Measurements from ENCODE around the gene NEGR1. TPM values are rescaled to one million over a fixed set of nuclear protein-coding genes. Genes with fewer than 3 reads are reported as not detected.

NEGR1 gene
- total RNA-seq, 1 experiment from 2014 or later, result 19.2 TPM

- BruUV-seq (replicated peaks), result no TSS peak
- Mint-ChIP-seq H3K36me3 (ENCODE audit: insufficient read depth, unreplicated experiment) (no peaks in the 10 kb centered on the region), H3K4me1 (ENCODE audit: low read depth, unreplicated experiment) (no peaks in the 10 kb centered on the region), H3K27ac (ENCODE audit: unreplicated experiment) (no peak overlapping the region), H3K27me3 (ENCODE audit: unreplicated experiment) (no peaks in the 10 kb centered on the region), H3K9me3 (ENCODE audit: low read depth, unreplicated experiment) (no peaks in the 10 kb centered on the region), H3K4me3 (ENCODE audit: low read depth, unreplicated experiment) (no peak overlapping the region)
- intact Hi-C loops (cut with micrococcal nuclease; ENCODE audit: unreplicated experiment), result no loop called here
- no peak for TF ChIP-seq CTCF (IDR thresholded peaks at IDR 0.05; ENCODE audit: unreplicated experiment)
- CTCF ChIA-PET, result interaction anchor here (0.6 kb wide), 1 partner anchor 10 kb away, joined by 3 read pairs; no protein-coding TSS in a partner anchor
- no peak for DNase-seq
Measured at GRCh38 chr1:72060466-72061245, 221.7 kb downstream of the NEGR1 start.

- Mint-ChIP-seq H3K36me3 (ENCODE audit: insufficient read depth, unreplicated experiment) (no peaks in the 10 kb centered on the region), H3K9me3 (ENCODE audit: low read depth, unreplicated experiment) (no peaks in the 10 kb centered on the region), H3K4me1 (ENCODE audit: low read depth, unreplicated experiment) (no peaks in the 10 kb centered on the region), H3K27me3 (ENCODE audit: unreplicated experiment) (no peaks in the 10 kb centered on the region), H3K4me3 (ENCODE audit: low read depth, unreplicated experiment) (no peak overlapping the region), H3K27ac (ENCODE audit: unreplicated experiment) (no peak overlapping the region)
- no peak for TF ChIP-seq CTCF (IDR thresholded peaks at IDR 0.05; ENCODE audit: unreplicated experiment)
- CTCF ChIA-PET, result interaction anchor here (0.6 kb wide), 1 partner anchor 19 kb away, joined by 3 read pairs; no protein-coding TSS in a partner anchor
- no peak for DNase-seq
- intact Hi-C loops (cut with micrococcal nuclease; ENCODE audit: unreplicated experiment), result no loop called here
- no TSS peak for BruUV-seq (replicated peaks)
Measured at GRCh38 chr1:72056516-72056915, 225.8 kb downstream of the NEGR1 start.

- CTCF ChIA-PET, result no interaction called here
- no TSS peak for BruUV-seq (replicated peaks)
Measured at GRCh38 chr1:72051538-72051937, 230.8 kb downstream of the NEGR1 start.

GRCh38 chr1:72050551-72050950, 231.8 kb downstream of the NEGR1 start:
- Mint-ChIP-seq H3K27me3 (ENCODE audit: unreplicated experiment) (no peaks in the 10 kb centered on the region), H3K4me3 (ENCODE audit: low read depth, unreplicated experiment) (no peak overlapping the region), H3K4me1 (ENCODE audit: low read depth, unreplicated experiment) (no peaks in the 10 kb centered on the region), H3K27ac (ENCODE audit: unreplicated experiment) (no peak overlapping the region), H3K9me3 (ENCODE audit: low read depth, unreplicated experiment) (peaks cover 3% of the 10 kb centered on the region), H3K36me3 (ENCODE audit: insufficient read depth, unreplicated experiment) (no peaks in the 10 kb centered on the region)
- TF ChIP-seq CTCF (IDR thresholded peaks at IDR 0.05; ENCODE audit: unreplicated experiment), result no peak
- DNase-seq, result no peak
- CTCF ChIA-PET, result no interaction called here
- intact Hi-C loops (cut with micrococcal nuclease; ENCODE audit: unreplicated experiment), result no loop called here
- no TSS peak for BruUV-seq (replicated peaks)

More at GRCh38 chr1:72051538-72051937, 230.8 kb downstream of the NEGR1 start:
- TF ChIP-seq CTCF (IDR thresholded peaks at IDR 0.05; ENCODE audit: unreplicated experiment), result no peak
- DNase-seq, result no peak
- Mint-ChIP-seq H3K27me3 (ENCODE audit: unreplicated experiment) (no peaks in the 10 kb centered on the region), H3K4me3 (ENCODE audit: low read depth, unreplicated experiment) (no peak overlapping the region), H3K36me3 (ENCODE audit: insufficient read depth, unreplicated experiment) (no peaks in the 10 kb centered on the region), H3K9me3 (ENCODE audit: low read depth, unreplicated experiment) (peaks cover 3% of the 10 kb centered on the region), H3K27ac (ENCODE audit: unreplicated experiment) (no peak overlapping the region), H3K4me1 (ENCODE audit: low read depth, unreplicated experiment) (no peaks in the 10 kb centered on the region)
- intact Hi-C loops (cut with micrococcal nuclease; ENCODE audit: unreplicated experiment), result no loop called here

All from Calu3 (cell line).